ENCODE measurements around the gene POLR1D.

DNA sequence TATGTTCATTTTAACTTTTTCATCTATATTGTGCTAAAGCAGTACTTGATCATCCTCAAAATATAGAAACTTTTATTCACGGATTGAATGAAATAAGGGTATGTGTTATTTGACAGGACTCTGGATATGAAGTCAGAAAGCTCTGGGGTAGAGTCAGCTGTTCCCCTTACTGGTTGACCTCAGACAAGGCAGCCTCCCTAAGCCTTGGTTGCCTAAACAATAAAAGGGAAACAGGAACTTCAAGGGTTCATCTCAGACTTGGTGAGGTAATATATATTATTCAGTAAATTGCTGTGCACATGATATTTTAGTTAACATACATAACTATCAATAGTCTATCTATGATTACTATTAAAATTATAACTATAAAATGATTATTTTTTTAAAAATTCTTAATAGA, 13.6 kb downstream of the POLR1D start:
- TF ChIP-seq, protein P1, sequence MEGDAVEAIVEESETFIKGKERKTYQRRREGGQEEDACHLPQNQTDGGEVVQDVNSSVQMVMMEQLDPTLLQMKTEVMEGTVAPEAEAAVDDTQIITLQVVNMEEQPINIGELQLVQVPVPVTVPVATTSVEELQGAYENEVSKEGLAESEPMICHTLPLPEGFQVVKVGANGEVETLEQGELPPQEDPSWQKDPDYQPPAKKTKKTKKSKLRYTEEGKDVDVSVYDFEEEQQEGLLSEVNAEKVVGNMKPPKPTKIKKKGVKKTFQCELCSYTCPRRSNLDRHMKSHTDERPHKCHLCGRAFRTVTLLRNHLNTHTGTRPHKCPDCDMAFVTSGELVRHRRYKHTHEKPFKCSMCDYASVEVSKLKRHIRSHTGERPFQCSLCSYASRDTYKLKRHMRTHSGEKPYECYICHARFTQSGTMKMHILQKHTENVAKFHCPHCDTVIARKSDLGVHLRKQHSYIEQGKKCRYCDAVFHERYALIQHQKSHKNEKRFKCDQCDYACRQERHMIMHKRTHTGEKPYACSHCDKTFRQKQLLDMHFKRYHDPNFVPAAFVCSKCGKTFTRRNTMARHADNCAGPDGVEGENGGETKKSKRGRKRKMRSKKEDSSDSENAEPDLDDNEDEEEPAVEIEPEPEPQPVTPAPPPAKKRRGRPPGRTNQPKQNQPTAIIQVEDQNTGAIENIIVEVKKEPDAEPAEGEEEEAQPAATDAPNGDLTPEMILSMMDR (IDR thresholded peaks at IDR 0.05), result no peak
- no peak for TF ChIP-seq SIN3A (IDR thresholded peaks at IDR 0.05; ENCODE audit: borderline replicate concordance, insufficient read depth, low read depth, low read length)

Measured in Panc1 (cell line).